H1 (cell line): ENCODE measurements around the gene DHX36. TPM values are rescaled to one million over a fixed set of nuclear protein-coding genes. Genes with fewer than 3 reads are reported as not detected.

Experiments used
- BCL11A ChIP-seq, 2 experiments: IDR thresholded peaks; one replicate each; pipeline ENCODE4 v1.6.1; 2011; ENCODE audit warnings: low read depth in 2 of 2, low read length in 2 of 2, mild to moderate bottlenecking in 2 of 2
- CBX5 ChIP-seq: fragments of 300-800, 300-1000 bp; sonication (generic); IDR thresholded peaks from 2 replicates; pipeline ENCODE4 v1.7.1; 2016; ENCODE audit warnings: antibody characterized with exemption, low read length, low read depth
- CHD1 ChIP-seq: IDR thresholded peaks from 2 replicates; pipeline ENCODE4 v1.6.1; 2012; ENCODE audit warnings: low read depth, low read length, improper control_type of control experiment
- CHD7 ChIP-seq: fragments of 300-600 bp; sonication (generic); IDR thresholded peaks from 2 replicates; pipeline ENCODE4 v1.7.1; 2012; ENCODE audit warnings: low read length, moderate library complexity, mild to moderate bottlenecking, inconsistent platforms; ENCODE audit not compliant: insufficient replicate concordance
- EP300 ChIP-seq, 2 experiments: IDR thresholded peaks; 1 replicate in 1 of 2; 2 replicates in 1 of 2; pipeline ENCODE4 v1.6.1; 2011 to 2012; ENCODE audit warnings: low read depth in 2 of 2, low read length in 2 of 2, mild to moderate bottlenecking in 2 of 2, borderline replicate concordance in 1 of 2, inconsistent platforms in 1 of 2, moderate library complexity in 1 of 2
- GABPA ChIP-seq: IDR thresholded peaks from 2 replicates; pipeline ENCODE4 v1.6.1; 2011; ENCODE audit warnings: mild to moderate bottlenecking, low read length, moderate library complexity, borderline replicate concordance; ENCODE audit not compliant: insufficient read depth
- HDAC6 ChIP-seq: IDR thresholded peaks from one replicate; pipeline ENCODE4 v1.7.1; 2012; ENCODE audit warnings: low read depth, mild to moderate bottlenecking, inconsistent platforms, low read length, moderate library complexity
- KDM5A ChIP-seq: fragments of 200-600 bp; IDR thresholded peaks from 2 replicates; pipeline ENCODE4 v1.7.1; 2012; ENCODE audit warnings: mild to moderate bottlenecking, low read length, inconsistent platforms, mixed read lengths
- MAX ChIP-seq: IDR thresholded peaks from 2 replicates; pipeline ENCODE4 v1.6.1; 2012; ENCODE audit warnings: inconsistent platforms
- SIX5 ChIP-seq: IDR thresholded peaks from 2 replicates; pipeline ENCODE4 v1.6.1; 2011; ENCODE audit warnings: mild to moderate bottlenecking, low read depth, low read length
- TAF7 ChIP-seq: optimal IDR thresholded peaks from 2 replicates; pipeline ENCODE3; 2011; ENCODE audit warnings: low read depth, mild to moderate bottlenecking, inconsistent platforms, low read length, moderate library complexity, borderline replicate concordance
- TCF12 ChIP-seq: IDR thresholded peaks from 2 replicates; pipeline ENCODE4 v1.6.1; 2011; ENCODE audit warnings: low read depth, mild to moderate bottlenecking, low read length
- polyA plus RNA-seq, 7 experiments: library from polyadenylated mRNA; depleted of rRNA in 3 of 7; stranded (reverse) in 5 of 7; unstranded in 2 of 7; fragments of >200 nt in 5 of 7; fragments of 200-250 nt in 2 of 7; gene quantifications; 1 replicate in 5 of 7; 2 replicates in 1 of 7; 4 replicates in 1 of 7; pipeline versions ENCODE4 v1.2.1 to v1.2.3, GENCODE V29; 2011 to 2013; ENCODE audit warnings: missing spikeins in 2 of 7, mixed read lengths in 2 of 7
- total RNA-seq: library from RNA; stranded (reverse); fragmentation: NEBNext Ultra II Directional; extraction: Animal tissue kit (Norgen Biotek cat#: 25700); gene quantifications from 2 replicates; pipeline ENCODE4 v1.2.1, GENCODE V29; 2021

DHX36 gene
- total and polyA plus RNA-seq, 2 of the 8 experiments (the other 6 are each of a cell fraction or from before 2014, with no cell fraction given) = 44.9 to 131 TPM

- TF ChIP-seq CHD7 (no peak), CBX5 (no peak), KDM5A (no peak), CHD1 (no peak), TAF7 (no peak), GABPA (no peak), SIX5 (no peak), BCL11A (IDR thresholded peaks at IDR 0.05; ENCODE audit: low read depth in 2 of 2, low read length in 2 of 2) (no peak), HDAC6 (no peak), MAX (no peak), TCF12 (no peak), EP300 (IDR thresholded peaks at IDR 0.05; ENCODE audit: borderline replicate concordance in 1 of 2, low read depth in 2 of 2, low read length in 2 of 2) (no peak)
These were observed 30.3 kb downstream of the DHX36 start (continued) for GRCh38 chr3:154294016-154294415.
